Glutamatergic neuron (in vitro differentiated cells): ENCODE data around the gene RWDD1. TPM values are rescaled to one million over a fixed set of nuclear protein-coding genes. Genes with fewer than 3 reads are reported as not detected.

Experiments
- DNase-seq: peaks from one replicate; pipeline ENCODE4 v3.0.0; 2022
- H3K27ac Mint-ChIP-seq: one replicate; pipeline ENCODE4 v1.8.0; 2020; ENCODE audit warnings: mild to moderate bottlenecking, mixed read lengths, inconsistent platforms; ENCODE audit not compliant: unreplicated experiment
- H3K27me3 Mint-ChIP-seq: one replicate; pipeline ENCODE4 v1.8.0; 2020; ENCODE audit warnings: mild to moderate bottlenecking, moderate library complexity, mixed read lengths, inconsistent platforms; ENCODE audit not compliant: unreplicated experiment
- H3K36me3 Mint-ChIP-seq: one replicate; pipeline ENCODE4 v1.8.0; 2020; ENCODE audit warnings: mild to moderate bottlenecking, mixed read lengths, inconsistent platforms; ENCODE audit not compliant: unreplicated experiment
- H3K4me1 Mint-ChIP-seq: one replicate; pipeline ENCODE4 v1.8.0; 2020; ENCODE audit warnings: mild to moderate bottlenecking, low read depth, mixed read lengths, inconsistent platforms; ENCODE audit not compliant: unreplicated experiment
- H3K4me3 Mint-ChIP-seq: one replicate; pipeline ENCODE4 v1.8.0; 2020; ENCODE audit warnings: mild to moderate bottlenecking, mixed read lengths, inconsistent platforms; ENCODE audit not compliant: unreplicated experiment
- H3K9me3 Mint-ChIP-seq: one replicate; pipeline ENCODE4 v1.8.0; 2020; ENCODE audit warnings: mild to moderate bottlenecking, moderate library complexity, mixed read lengths, inconsistent platforms; ENCODE audit not compliant: unreplicated experiment
- total RNA-seq: library from RNA; stranded (reverse); fragmentation: NEBNext Ultra II Directional; extraction: Animal tissue kit (Norgen Biotek cat#: 25700); gene quantifications from one replicate; pipeline ENCODE4 v1.2.1, GENCODE V29; 2021; ENCODE audit not compliant: unreplicated experiment
- TF ChIP-seq, protein P1 (sequence below): fragments of 200-600 bp; sonication (generic); IDR thresholded peaks from one replicate; pipeline ENCODE4 v1.5.0; 2021; ENCODE audit not compliant: partially characterized antibody, unreplicated experiment

RWDD1 gene
- total RNA-seq, 1 donor from 2014 or later = 47.4 TPM

DNA sequence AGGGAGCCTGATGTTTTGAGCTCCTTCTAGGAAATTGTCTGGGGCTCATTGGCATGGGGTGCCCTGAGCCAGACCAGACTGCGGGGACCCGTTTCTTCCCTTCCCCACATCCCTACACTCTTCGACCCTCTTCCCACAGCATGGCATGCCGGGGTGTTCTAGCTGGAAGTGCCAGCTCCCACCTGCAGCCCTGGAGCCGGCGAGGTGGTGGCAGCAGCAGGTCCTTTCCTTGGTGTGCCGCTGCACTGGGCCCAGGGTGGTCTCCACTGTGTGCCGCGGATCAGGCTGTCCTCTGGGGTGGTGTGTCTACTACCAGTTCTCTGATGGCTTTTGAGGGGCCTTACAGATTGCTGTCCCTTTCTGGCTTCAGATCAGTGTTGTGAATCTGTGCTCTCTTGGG lies 7.5 kb upstream of the RWDD1 start:
- Mint-ChIP-seq H3K36me3 (no peaks in the 10 kb centered on the region), H3K4me3 (no peak overlapping the region), H3K4me1 (peaks cover 2% of the 10 kb centered on the region), H3K9me3 (peaks cover 2% of the 10 kb centered on the region), H3K27me3 (no peaks in the 10 kb centered on the region), H3K27ac (no peak overlapping the region)
- TF ChIP-seq, protein P1, sequence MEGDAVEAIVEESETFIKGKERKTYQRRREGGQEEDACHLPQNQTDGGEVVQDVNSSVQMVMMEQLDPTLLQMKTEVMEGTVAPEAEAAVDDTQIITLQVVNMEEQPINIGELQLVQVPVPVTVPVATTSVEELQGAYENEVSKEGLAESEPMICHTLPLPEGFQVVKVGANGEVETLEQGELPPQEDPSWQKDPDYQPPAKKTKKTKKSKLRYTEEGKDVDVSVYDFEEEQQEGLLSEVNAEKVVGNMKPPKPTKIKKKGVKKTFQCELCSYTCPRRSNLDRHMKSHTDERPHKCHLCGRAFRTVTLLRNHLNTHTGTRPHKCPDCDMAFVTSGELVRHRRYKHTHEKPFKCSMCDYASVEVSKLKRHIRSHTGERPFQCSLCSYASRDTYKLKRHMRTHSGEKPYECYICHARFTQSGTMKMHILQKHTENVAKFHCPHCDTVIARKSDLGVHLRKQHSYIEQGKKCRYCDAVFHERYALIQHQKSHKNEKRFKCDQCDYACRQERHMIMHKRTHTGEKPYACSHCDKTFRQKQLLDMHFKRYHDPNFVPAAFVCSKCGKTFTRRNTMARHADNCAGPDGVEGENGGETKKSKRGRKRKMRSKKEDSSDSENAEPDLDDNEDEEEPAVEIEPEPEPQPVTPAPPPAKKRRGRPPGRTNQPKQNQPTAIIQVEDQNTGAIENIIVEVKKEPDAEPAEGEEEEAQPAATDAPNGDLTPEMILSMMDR = no peak
- DNase-seq = no peak

DNA sequence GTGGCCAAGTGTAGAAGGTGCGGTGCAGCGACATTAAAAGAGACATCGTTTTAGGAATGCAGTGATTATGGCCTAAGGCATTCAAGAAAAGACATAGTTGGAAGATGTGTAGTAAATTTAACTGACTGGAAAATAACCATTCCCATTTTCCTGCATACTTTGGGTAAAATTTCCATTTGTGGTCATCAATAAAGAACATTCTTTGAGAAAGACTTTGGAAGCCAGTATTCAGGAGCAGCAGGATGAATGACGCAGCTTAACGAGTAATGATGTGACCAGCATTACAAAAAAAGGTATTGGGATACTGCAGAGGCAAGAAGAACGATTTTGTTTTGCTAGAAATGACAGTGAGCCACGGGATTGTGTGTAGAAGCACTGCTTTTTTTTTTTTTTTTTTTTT lies 7.0 kb upstream of the RWDD1 start:
- TF ChIP-seq, protein P1 = no peak
- no peaks in the 10 kb centered on the region for H3K27me3 Mint-ChIP-seq
- H3K36me3 Mint-ChIP-seq = no peaks in the 10 kb centered on the region
- no peak for DNase-seq
- no peak overlapping the region for H3K27ac Mint-ChIP-seq
- no peak overlapping the region for H3K4me3 Mint-ChIP-seq
- H3K4me1 Mint-ChIP-seq = peaks cover 2% of the 10 kb centered on the region
- peaks cover 2% of the 10 kb centered on the region for H3K9me3 Mint-ChIP-seq

DNA sequence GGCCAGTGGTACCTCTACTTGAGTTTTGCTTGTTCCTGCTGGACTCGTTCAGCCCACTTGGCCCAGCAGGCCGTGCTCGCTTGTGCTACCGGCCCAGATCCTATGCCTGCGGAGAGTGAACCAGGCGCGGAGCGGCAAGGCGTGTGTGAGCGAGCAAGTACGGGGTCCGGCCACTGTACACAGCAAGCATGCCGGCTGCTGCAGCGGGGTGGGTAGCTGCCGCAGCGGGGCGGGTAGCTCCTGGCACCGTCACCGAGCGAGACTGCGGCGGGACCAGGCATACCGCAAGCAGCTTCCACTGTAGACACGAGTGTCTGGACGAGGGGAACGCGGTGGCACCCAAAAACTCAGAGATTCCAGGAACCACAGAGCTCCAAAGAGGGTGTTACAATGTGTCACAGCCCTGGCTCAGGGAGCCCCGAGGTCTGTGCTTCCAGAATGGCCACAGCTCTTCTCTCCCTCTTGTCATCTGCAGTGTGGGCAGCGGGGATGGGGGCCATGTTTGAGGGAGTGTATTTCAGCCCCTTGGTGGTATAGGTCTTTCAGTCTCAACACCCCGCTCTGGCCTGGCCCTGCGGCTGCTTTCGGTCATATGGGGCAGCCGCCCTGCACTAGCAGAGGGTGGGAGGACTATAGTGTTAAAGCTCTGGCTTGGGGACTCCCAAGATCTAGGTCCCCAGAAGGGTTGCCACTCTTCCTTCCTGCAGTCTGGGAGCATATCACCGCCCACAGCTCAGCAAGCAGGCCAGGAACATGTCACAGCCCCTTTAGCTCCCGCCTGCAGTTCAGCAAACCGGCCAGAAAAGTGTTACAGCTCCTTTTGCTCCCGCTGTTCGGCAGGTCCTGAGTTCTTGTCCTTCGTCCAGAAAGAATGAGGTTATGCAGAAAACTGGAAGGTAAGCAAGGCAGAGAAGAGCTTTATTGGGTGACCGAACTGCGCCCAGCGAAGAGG lies 6.1 kb upstream of the RWDD1 start:
- no peaks in the 10 kb centered on the region for H3K36me3 Mint-ChIP-seq
- peaks cover 2% of the 10 kb centered on the region for H3K4me1 Mint-ChIP-seq
- peaks cover 2% of the 10 kb centered on the region for H3K9me3 Mint-ChIP-seq
- DNase-seq = no peak
- no peak overlapping the region for H3K27ac Mint-ChIP-seq
- TF ChIP-seq, protein P1 = no peak
- no peaks in the 10 kb centered on the region for H3K27me3 Mint-ChIP-seq
- no peak overlapping the region for H3K4me3 Mint-ChIP-seq

DNA sequence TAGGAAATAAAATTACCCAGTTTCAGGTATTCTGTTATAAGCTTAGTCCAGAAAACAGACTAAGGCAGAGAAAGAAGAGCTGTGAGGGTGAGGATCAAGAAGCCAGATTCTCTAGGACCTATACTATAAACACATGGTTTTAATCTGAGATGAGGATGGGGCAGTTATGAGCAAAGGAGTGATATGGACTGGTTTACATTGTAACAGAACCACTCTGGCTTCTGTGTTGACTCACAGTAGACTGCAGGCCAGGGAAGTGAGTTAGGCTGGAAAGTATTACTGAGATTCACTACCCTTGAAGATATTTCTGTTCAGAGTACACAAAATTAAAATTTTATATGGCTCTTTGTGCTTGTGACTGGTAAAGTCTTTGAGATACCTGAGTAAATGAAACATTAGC lies 3.2 kb upstream of the RWDD1 start:
- TF ChIP-seq, protein P1 = no peak
- DNase-seq = no peak
- H3K9me3 Mint-ChIP-seq = peaks cover 4% of the 10 kb centered on the region
- peaks cover 8% of the 10 kb centered on the region for H3K4me1 Mint-ChIP-seq
- peaks cover 3% of the 10 kb centered on the region for H3K27me3 Mint-ChIP-seq
- no peaks in the 10 kb centered on the region for H3K36me3 Mint-ChIP-seq
- no peak overlapping the region for H3K4me3 Mint-ChIP-seq
- no peak overlapping the region for H3K27ac Mint-ChIP-seq
